Loucy (cell line): Measurements from ENCODE around the gene AK4.

Experiments
- CTCF ChIP-seq: fragments of 200-600 bp; sonication (generic); conservative IDR thresholded peaks from 2 replicates; pipeline ENCODE4 v1.5.1; 2014; ENCODE audit warnings: mild to moderate bottlenecking, antibody characterized with exemption, low read length
- EZH2phosphoT487 ChIP-seq: fragments of 200-600 bp; IDR thresholded peaks from 2 replicates; pipeline ENCODE4 v1.6.1; 2018; ENCODE audit warnings: antibody characterized with exemption, mild to moderate bottlenecking, moderate library complexity, borderline replicate concordance

- no peak for TF ChIP-seq CTCF
- no peak for TF ChIP-seq EZH2phosphoT487
These were observed 28.1 kb downstream of the AK4 start for GRCh38 chr1:65176056-65176450.
